H1 (cell line): ENCODE measurements around the gene DLG4. TPM values are rescaled to one million over a fixed set of nuclear protein-coding genes. Genes with fewer than 3 reads are reported as not detected.

Source experiments
- CTCF ChIA-PET: fragments of 300-600 bp; sonication (Branson Sonifier 250); formaldehyde crosslinking; loops from one replicate; lab custom pipeline; 2021; ENCODE audit not compliant: partially characterized antibody; lab: Charles Lee
- POLR2A ChIA-PET: fragments of 300-600 bp; sonication (Branson Sonifier 250); formaldehyde crosslinking; loops from one replicate; lab custom pipeline; 2021; ENCODE audit warnings: inconsistent platforms; ENCODE audit not compliant: partially characterized antibody; lab: Charles Lee
- DNase-seq, 2 experiments: peaks; one replicate each; pipeline versions ENCODE4 v3.0.0 to v3.0.0-alpha.2; 2010 to 2022; ENCODE audit warnings: low spot score in 2 of 2, low read depth in 1 of 2, mixed read lengths in 1 of 2
- FAIRE-seq: peaks from 2 replicates; lab custom pipeline; 2011; peaks lifted over from hg19 to GRCh38; lab: Jason Lieb, UNC
- H2AFZ ChIP-seq: 2 replicates; pipeline ENCODE4 v1.8.1; 2012; ENCODE audit warnings: low read length, inconsistent platforms
- H2AK5ac ChIP-seq: 2 replicates; pipeline ENCODE4 v1.6.1; 2013; ENCODE audit warnings: low read depth, low read length
- H2BK120ac ChIP-seq: replicated peaks from 2 replicates; pipeline ENCODE3; 2013; ENCODE audit warnings: low read depth, low read length, inconsistent platforms
- H2BK12ac ChIP-seq: 2 replicates; pipeline ENCODE4 v1.6.1; 2013; ENCODE audit warnings: low read depth, low read length
- H2BK15ac ChIP-seq: 2 replicates; pipeline ENCODE4 v1.6.1; 2013; ENCODE audit warnings: low read length
- H2BK20ac ChIP-seq: 2 replicates; pipeline ENCODE4 v1.6.1; 2013; ENCODE audit warnings: low read length
- H2BK5ac ChIP-seq: 2 replicates; pipeline ENCODE4 v1.6.1; 2013; ENCODE audit warnings: low read depth, low read length
- H3K14ac ChIP-seq: 2 replicates; pipeline ENCODE4 v1.6.1; 2013; ENCODE audit warnings: inconsistent platforms; ENCODE audit not compliant: insufficient read length
- H3K18ac ChIP-seq: 2 replicates; pipeline ENCODE4 v1.6.1; 2013; ENCODE audit warnings: low read length; ENCODE audit errors: extremely low read depth
- H3K23ac ChIP-seq: 2 replicates; pipeline ENCODE4 v1.6.1; 2013; ENCODE audit warnings: inconsistent platforms; ENCODE audit not compliant: insufficient read length
- H3K23me2 ChIP-seq: 2 replicates; pipeline ENCODE4 v1.6.1; 2013; ENCODE audit warnings: low read depth, low read length
- H3K27ac ChIP-seq: 2 replicates; pipeline ENCODE4 v1.6.1; 2011; ENCODE audit warnings: low read depth, low read length, inconsistent platforms
- H3K27me3 ChIP-seq, 4 experiments: replicated peaks in 1 of 4; 1 replicate in 1 of 4; 2 replicates in 3 of 4; pipeline versions ENCODE4 v1.6.1 to v1.8.1; 2011 to 2013; ENCODE audit warnings: low read length in 3 of 4, mild to moderate bottlenecking in 3 of 4, inconsistent platforms in 2 of 4, mixed read lengths in 2 of 4, moderate library complexity in 1 of 4; ENCODE audit not compliant: control insufficient read depth in 3 of 4, insufficient read depth in 3 of 4; ENCODE audit errors: extremely low read depth in 1 of 4
- H3K36me3 ChIP-seq, 4 experiments: 2 replicates each; pipeline versions ENCODE4 v1.6.1 to v1.8.1; 2011 to 2013; ENCODE audit warnings: mild to moderate bottlenecking in 4 of 4, low read length in 3 of 4, moderate library complexity in 2 of 4, control low read depth in 1 of 4, inconsistent platforms in 1 of 4; ENCODE audit not compliant: insufficient read depth in 4 of 4, control insufficient read depth in 2 of 4
- H3K4ac ChIP-seq: replicated peaks from 2 replicates; pipeline ENCODE3; 2013; ENCODE audit warnings: low read length, low read depth, mixed read lengths, inconsistent platforms; ENCODE audit not compliant: insufficient read length
- H3K4me1 ChIP-seq, 4 experiments: replicated peaks in 1 of 4; 1 replicate in 1 of 4; 2 replicates in 3 of 4; pipeline versions ENCODE4 v1.6.1 to v1.8.1; 2011 to 2013; ENCODE audit warnings: low read length in 3 of 4, inconsistent platforms in 2 of 4, mixed read lengths in 1 of 4; ENCODE audit not compliant: insufficient read depth in 4 of 4, control insufficient read depth in 3 of 4
- H3K4me2 ChIP-seq, 2 experiments: 2 replicates each; pipeline versions ENCODE4 v1.6.1 to v1.8.1; 2011 to 2013; ENCODE audit warnings: low read depth in 2 of 2, low read length in 2 of 2, control low read depth in 1 of 2, inconsistent platforms in 1 of 2, mild to moderate bottlenecking in 1 of 2; ENCODE audit not compliant: insufficient read depth in 1 of 2
- H3K4me3 ChIP-seq, 4 experiments: fragments of 200-600, 300-600 bp in 1 of 4; sonication (generic), shearing (Covaris generic), sonication (Bioruptor Twin) in 1 of 4; 2 replicates each; pipeline versions ENCODE4 v1.5.1 to v1.8.1; 2011 to 2016; ENCODE audit warnings: low read length in 4 of 4, low read depth in 3 of 4, control low read depth in 2 of 4, inconsistent platforms in 2 of 4, mild to moderate bottlenecking in 2 of 4, mixed read lengths in 1 of 4, moderate library complexity in 1 of 4; ENCODE audit not compliant: insufficient read depth in 2 of 4; ENCODE audit errors: extremely low read depth in 1 of 4
- H3K56ac ChIP-seq: replicated peaks from 2 replicates; pipeline ENCODE3; 2013; ENCODE audit warnings: low read depth, mild to moderate bottlenecking, mixed read lengths, low read length, inconsistent platforms; ENCODE audit not compliant: insufficient read length
- H3K79me1 ChIP-seq: 2 replicates; pipeline ENCODE4 v1.6.1; 2013; ENCODE audit warnings: low read depth, low read length, control low read depth
- H3K79me2 ChIP-seq, 2 experiments: 2 replicates each; pipeline versions ENCODE4 v1.6.1 to v1.8.1; 2012 to 2013; ENCODE audit warnings: low read length in 2 of 2, mild to moderate bottlenecking in 2 of 2, inconsistent platforms in 1 of 2; ENCODE audit not compliant: insufficient read depth in 2 of 2, control insufficient read depth in 1 of 2
- H3K9ac ChIP-seq, 4 experiments: replicated peaks in 1 of 4; 1 replicate in 1 of 4; 2 replicates in 3 of 4; pipeline versions ENCODE4 v1.6.1 to v1.8.1; 2011 to 2013; ENCODE audit warnings: low read depth in 3 of 4, low read length in 3 of 4, control low read depth in 2 of 4, mild to moderate bottlenecking in 2 of 4, moderate library complexity in 2 of 4, inconsistent platforms in 1 of 4; ENCODE audit errors: extremely low read depth in 1 of 4
- H3K9me3 ChIP-seq, 2 experiments: 2 replicates each; pipeline versions ENCODE4 v1.6.1 to v1.8.1; 2012 to 2013; ENCODE audit warnings: mild to moderate bottlenecking in 2 of 2, moderate library complexity in 2 of 2, control low read depth in 1 of 2, inconsistent platforms in 1 of 2, low read depth in 1 of 2, low read length in 1 of 2, mixed read lengths in 1 of 2; ENCODE audit not compliant: insufficient read depth in 2 of 2
- H4K20me1 ChIP-seq, 2 experiments: replicated peaks in 1 of 2; 2 replicates each; pipeline versions ENCODE3 to v1.8.1; 2011 to 2013; ENCODE audit warnings: inconsistent platforms in 2 of 2, low read length in 2 of 2, mild to moderate bottlenecking in 1 of 2; ENCODE audit not compliant: insufficient read depth in 2 of 2, control insufficient read depth in 1 of 2
- H4K5ac ChIP-seq: 2 replicates; pipeline ENCODE4 v1.6.1; 2013; ENCODE audit warnings: low read length, low read depth, mixed read lengths, inconsistent platforms; ENCODE audit not compliant: insufficient read length
- H4K8ac ChIP-seq: 2 replicates; pipeline ENCODE4 v1.8.0; 2013; ENCODE audit warnings: mild to moderate bottlenecking, moderate library complexity, low read length, inconsistent platforms; ENCODE audit not compliant: insufficient read depth; ENCODE audit errors: extremely low read depth
- H4K91ac ChIP-seq: replicated peaks from 2 replicates; pipeline ENCODE3; 2013; ENCODE audit warnings: low read length, mixed read lengths, inconsistent platforms; ENCODE audit not compliant: insufficient read length
- ATF3 ChIP-seq: IDR thresholded peaks from 2 replicates; pipeline ENCODE4 v1.6.1; 2011; ENCODE audit warnings: low read depth, mild to moderate bottlenecking, low read length; ENCODE audit not compliant: insufficient read depth
- BACH1 ChIP-seq: IDR thresholded peaks from 2 replicates; pipeline ENCODE4 v1.6.1; 2012; ENCODE audit warnings: low read length, improper control_type of control experiment
- CHD2 ChIP-seq: IDR thresholded peaks from 2 replicates; pipeline ENCODE4 v1.6.1; 2012; ENCODE audit warnings: low read length, improper control_type of control experiment
- CREB1 ChIP-seq: IDR thresholded peaks from 2 replicates; pipeline ENCODE4 v1.6.1; 2012; ENCODE audit warnings: inconsistent platforms
- EGR1 ChIP-seq: IDR thresholded peaks from 2 replicates; pipeline ENCODE4 v1.6.1; 2011; ENCODE audit warnings: low read depth, low read length, borderline replicate concordance
- HDAC2 ChIP-seq, 2 experiments: fragments of 300-600 bp in 1 of 2; sonication (generic) in 1 of 2; IDR thresholded peaks; 2 replicates each; pipeline ENCODE4 v1.6.1; 2011 to 2012; ENCODE audit warnings: low read depth in 2 of 2, low read length in 2 of 2, mild to moderate bottlenecking in 2 of 2, moderate library complexity in 2 of 2, borderline replicate concordance in 1 of 2, inconsistent platforms in 1 of 2
- KDM1A ChIP-seq: fragments of 200-600, 300-600 bp; sonication (generic); IDR thresholded peaks from 2 replicates; pipeline ENCODE4 v1.7.1; 2016; ENCODE audit warnings: mild to moderate bottlenecking, low read length, borderline replicate concordance
- RBBP5 ChIP-seq: IDR thresholded peaks from 2 replicates; pipeline ENCODE4 v1.7.1; 2012; ENCODE audit warnings: low read depth, mild to moderate bottlenecking, inconsistent platforms, low read length, moderate library complexity, borderline replicate concordance
- TCF12 ChIP-seq: IDR thresholded peaks from 2 replicates; pipeline ENCODE4 v1.6.1; 2011; ENCODE audit warnings: low read depth, mild to moderate bottlenecking, low read length
- WGBS, 2 experiments: shearing (Covaris generic) in 1 of 2; methylation state at CpG; one replicate each; pipeline versions ENCODE4 v1.1.6 to v1.1.7; 2013 to 2015; ENCODE audit warnings: low lambda C conversion rate in 2 of 2, mixed read lengths in 2 of 2, inconsistent platforms in 1 of 2, low coverage in 1 of 2, missing lambda C conversion rate in 1 of 2; ENCODE audit not compliant: insufficient replicate concordance in 2 of 2, insufficient coverage in 1 of 2, insufficient read length in 1 of 2; ENCODE audit errors: extremely low coverage in 1 of 2, missing lambda C conversion rate in 1 of 2; 5-methylcytosine and 5-hydroxymethylcytosine counted together
- polyA plus RNA-seq, 7 experiments: library from polyadenylated mRNA; depleted of rRNA in 3 of 7; stranded (reverse) in 5 of 7; unstranded in 2 of 7; fragments of >200 nt in 5 of 7; fragments of 200-250 nt in 2 of 7; gene quantifications; 1 replicate in 5 of 7; 2 replicates in 1 of 7; 4 replicates in 1 of 7; pipeline versions ENCODE4 v1.2.1 to v1.2.3, GENCODE V29; 2011 to 2013; ENCODE audit warnings: missing spikeins in 2 of 7, mixed read lengths in 2 of 7
- total RNA-seq: library from RNA; stranded (reverse); fragmentation: NEBNext Ultra II Directional; extraction: Animal tissue kit (Norgen Biotek cat#: 25700); gene quantifications from 2 replicates; pipeline ENCODE4 v1.2.1, GENCODE V29; 2021

DLG4 gene
- total and polyA plus RNA-seq, 2 of the 8 experiments (the other 6 are each of a cell fraction or from before 2014, with no cell fraction given), result 18.9 to 45.9 TPM

GRCh38 chr17:7207120-7208001 is 12.3 kb downstream of the DLG4 start:
- Histone ChIP-seq H2AFZ (no peak overlapping the region), H3K79me1 (peaks cover 26% of the 10 kb centered on the region), H3K27me3 (no peaks in the 10 kb centered on the region; a peak in 1 of 7 replicates), H4K8ac (no peak overlapping the region; the same call in 1 of the 2 replicates), H3K9ac (peak overlapping the region in 3 of 4 experiments; percentile 29 to 45 (median 40); a peak in 3 of 7 replicates), H2BK15ac (peak overlapping the region; percentile 100), H2BK20ac (0 out of 2 replicates have a peak overlapping the region, but pooled peaks have one; percentile 93), H4K91ac (peak overlapping the region; percentile 100), H2AK5ac (peak overlapping the region; percentile 93), H3K9me3 (no peaks in the 10 kb centered on the region), H3K79me2 (peaks cover 0 to 52% of the 10 kb centered on the region in 2 experiments; a peak in 2 of 4 replicates), H4K5ac (peak overlapping the region; percentile 41), H3K18ac (peak overlapping the region; percentile 94), H3K14ac (no peak overlapping the region), H3K4me2 (peak overlapping the region; percentile 71 to 91), H3K36me3 (peaks cover 14 to 18% (median 15%) of the 10 kb centered on the region in 4 experiments), H3K4ac (peak overlapping the region; percentile 98), H3K23me2 (peaks cover 26% of the 10 kb centered on the region; the same call in 1 of the 2 replicates), H3K56ac (no peak overlapping the region), H2BK120ac (peak overlapping the region; percentile 84), H4K20me1 (peaks cover 3 to 20% of the 10 kb centered on the region in 2 experiments), H3K4me1 (peaks cover 8 to 42% (median 32%) of the 10 kb centered on the region in 4 experiments), H2BK12ac (peak overlapping the region; percentile 94; the same call in 1 of the 2 replicates), H3K27ac (no peak overlapping the region), H3K23ac (no peak overlapping the region), H3K4me3 (peak overlapping the region; percentile 36 to 62 (median 42); a peak in 7 of 8 replicates), H2BK5ac (peak overlapping the region; percentile 86)
- FAIRE-seq, result no peak
- DNase-seq, result no peak
- TF ChIP-seq HDAC2 (IDR thresholded peaks at IDR 0.05; ENCODE audit: borderline replicate concordance in 1 of 2, low read depth in 2 of 2, low read length in 2 of 2) (no peak), EGR1 (peak; percentile 50; the same call in 1 of the 2 replicates), BACH1 (no peak), CHD2 (no peak), RBBP5 (0 out of 2 replicates have a peak, but pooled peaks have one; percentile 6), KDM1A (peak; percentile 17; the same call in 1 of the 2 replicates), TCF12 (no peak), CREB1 (no peak; the same call in 1 of the 2 replicates), ATF3 (no peak)
- CTCF ChIA-PET, result interaction anchor here (0.6 to 2.4 kb wide), 7 partner anchors 14 to 162 kb away, joined by 3 to 10 read pairs (median 3); no protein-coding TSS in a partner anchor
- POLR2A ChIA-PET, result interaction anchor here (0.7 to 2.5 kb wide), 17 partner anchors 11 to 395 kb away, joined by 3 to 18 read pairs (median 5); partner anchors contain the start of genes ACADVL, CLDN7, CTDNEP1 and DLG4
- WGBS, 2 experiments, result 69% methylated on average over 18 of the region's 24 CpGs; no CpG with 5 or more reads in 1 of the 2 experiments
